Keratinocyte (primary cell): ENCODE data around the gene MFSD11. TPM values are rescaled to one million over a fixed set of nuclear protein-coding genes. Genes with fewer than 3 reads are reported as not detected.

ENCODE experiments used
- DNase-seq: peaks from one replicate; pipeline ENCODE4 v3.0.0-alpha.2; 2011; ENCODE audit warnings: low read depth, missing footprints, low spot score
- FAIRE-seq: peaks from 2 replicates; lab custom pipeline; 2011; peaks lifted over from hg19 to GRCh38; lab: Jason Lieb, UNC
- H2AFZ ChIP-seq: 2 replicates; pipeline ENCODE4 v1.6.0; 2012; ENCODE audit warnings: low read length, control low read depth, inconsistent platforms; ENCODE audit not compliant: control insufficient read depth
- H3K27ac ChIP-seq: 2 replicates; pipeline ENCODE4 v1.5.1; 2011; ENCODE audit warnings: low read length; ENCODE audit not compliant: control insufficient read depth, insufficient read depth
- H3K27me3 ChIP-seq: 3 replicates; pipeline ENCODE4 v1.6.0; 2011; ENCODE audit warnings: low read length; ENCODE audit not compliant: control insufficient read depth, insufficient read depth; ENCODE audit errors: extremely low read depth
- H3K36me3 ChIP-seq, 2 experiments: 2 replicates in 1 of 2; 3 replicates in 1 of 2; pipeline ENCODE4 v1.5.1; 2011; ENCODE audit warnings: low read length in 2 of 2, mild to moderate bottlenecking in 1 of 2; ENCODE audit not compliant: control insufficient read depth in 2 of 2, insufficient read depth in 2 of 2; ENCODE audit errors: extremely low read depth in 1 of 2
- H3K4me1 ChIP-seq: 3 replicates; pipeline ENCODE4 v1.5.1; 2011; ENCODE audit warnings: low read length; ENCODE audit not compliant: control insufficient read depth, insufficient read depth; ENCODE audit errors: extremely low read depth
- H3K4me2 ChIP-seq: 3 replicates; pipeline ENCODE4 v1.6.0; 2011; ENCODE audit warnings: low read depth, low read length; ENCODE audit not compliant: control insufficient read depth, insufficient read depth; ENCODE audit errors: extremely low read depth
- H3K4me3 ChIP-seq, 3 experiments: fragments of 200-600 bp in 1 of 3; sonication (generic) in 1 of 3; 2 replicates in 2 of 3; 3 replicates in 1 of 3; pipeline ENCODE4 v1.5.1; 2011 to 2016; ENCODE audit warnings: low read length in 3 of 3, mild to moderate bottlenecking in 3 of 3, control low read depth in 2 of 3, inconsistent platforms in 1 of 3, low read depth in 1 of 3, mixed read lengths in 1 of 3, mixed run types in 1 of 3, moderate library complexity in 1 of 3; ENCODE audit not compliant: control insufficient read depth in 2 of 3, insufficient read depth in 2 of 3; ENCODE audit errors: extremely low read depth in 1 of 3
- H3K79me2 ChIP-seq: 2 replicates; pipeline ENCODE4 v1.6.0; 2012; ENCODE audit warnings: low read length; ENCODE audit not compliant: control insufficient read depth, insufficient read depth
- H3K9ac ChIP-seq: 3 replicates; pipeline ENCODE4 v1.6.0; 2011; ENCODE audit warnings: low read length; ENCODE audit not compliant: control insufficient read depth, insufficient read depth; ENCODE audit errors: extremely low read depth
- H3K9me1 ChIP-seq: 3 replicates; pipeline ENCODE4 v1.6.0; 2011; ENCODE audit warnings: low read length; ENCODE audit not compliant: control insufficient read depth, insufficient read depth; ENCODE audit errors: extremely low read depth
- H3K9me3 ChIP-seq: 2 replicates; pipeline ENCODE4 v1.5.1; 2012; ENCODE audit warnings: low read depth, low read length; ENCODE audit not compliant: control insufficient read depth
- H4K20me1 ChIP-seq: 3 replicates; pipeline ENCODE4 v1.6.0; 2011; ENCODE audit warnings: low read length; ENCODE audit not compliant: control insufficient read depth, insufficient read depth; ENCODE audit errors: extremely low read depth
- CTCF ChIP-seq, 3 experiments: IDR thresholded peaks in 1 of 3; conservative IDR thresholded peaks in 1 of 3; optimal IDR thresholded peaks in 1 of 3; 2 replicates in 2 of 3; 3 replicates in 1 of 3; pipeline versions ENCODE3 to v1.5.1; 2011; ENCODE audit warnings: low read length in 3 of 3, mild to moderate bottlenecking in 3 of 3, moderate library complexity in 2 of 3, control low read depth in 1 of 3, inconsistent platforms in 1 of 3; ENCODE audit not compliant: insufficient read depth in 2 of 3; ENCODE audit errors: extremely low read depth in 1 of 3
- EZH2 ChIP-seq: IDR thresholded peaks from one replicate; pipeline ENCODE4 v1.6.1; 2012; ENCODE audit warnings: inconsistent platforms, mild to moderate bottlenecking, low read length, moderate library complexity
- dilution Hi-C: fragments of 300-500 bp; cut with MboI; formaldehyde crosslinking; loops from one replicate; pipeline ENCODE4 v1.7.0; 2020; ENCODE audit warnings: low sequenced_read_pairs; ENCODE audit not compliant: extremely low pct_ligation_motif_present
- polyA plus RNA-seq, 5 experiments: library from polyadenylated mRNA; depleted of rRNA in 3 of 5; stranded (reverse) in 3 of 5; stranded (forward) in 1 of 5; unstranded in 1 of 5; fragments of >200 nt; gene quantifications; 1 replicate in 1 of 5; 2 replicates in 3 of 5; 3 replicates in 1 of 5; pipeline versions ENCODE4 v1.2.1 to v1.2.3, GENCODE V29; 2011 to 2012; ENCODE audit warnings: missing spikeins in 2 of 5, low read depth in 1 of 5, low replicate concordance in 1 of 5

MFSD11 gene
- polyA plus RNA-seq, 1 donor (not counting 4 experiments of a cell fraction or from before 2014, with no cell fraction given): 14.6 TPM

GRCh38 chr17:76716146-76716838, 21.6 kb upstream of the MFSD11 start:
- dilution Hi-C loops: no loop called here
- H2AFZ ChIP-seq: no peak overlapping the region
- FAIRE-seq: peak; percentile 39
- no peak overlapping the region for H3K4me3 ChIP-seq
- H3K79me2 ChIP-seq: peaks cover 12% of the 10 kb centered on the region
- no peak for TF ChIP-seq CTCF (optimal IDR thresholded peaks at IDR 0.05 in 1 of 3, IDR thresholded peaks at IDR 0.05 in 1 of 3, conservative IDR thresholded peaks at IDR 0.05 in 1 of 3; ENCODE audit: extremely low read depth in 1 of 3, insufficient read depth in 2 of 3, low read length in 3 of 3)
- TF ChIP-seq EZH2: no peak
- no peaks in the 10 kb centered on the region for H4K20me1 ChIP-seq
- H3K4me2 ChIP-seq: no peak overlapping the region
- H3K27ac ChIP-seq: peak overlapping the region; percentile 38
- H3K9me1 ChIP-seq: no peaks in the 10 kb centered on the region
- DNase-seq: no peak
- no peaks in the 10 kb centered on the region for H3K9me3 ChIP-seq
- peaks cover 5% of the 10 kb centered on the region for H3K4me1 ChIP-seq
- H3K36me3 ChIP-seq: peaks cover 39 to 48% of the 10 kb centered on the region in 2 experiments
- no peaks in the 10 kb centered on the region for H3K27me3 ChIP-seq
- H3K9ac ChIP-seq: peak overlapping the region; percentile 31

DNA sequence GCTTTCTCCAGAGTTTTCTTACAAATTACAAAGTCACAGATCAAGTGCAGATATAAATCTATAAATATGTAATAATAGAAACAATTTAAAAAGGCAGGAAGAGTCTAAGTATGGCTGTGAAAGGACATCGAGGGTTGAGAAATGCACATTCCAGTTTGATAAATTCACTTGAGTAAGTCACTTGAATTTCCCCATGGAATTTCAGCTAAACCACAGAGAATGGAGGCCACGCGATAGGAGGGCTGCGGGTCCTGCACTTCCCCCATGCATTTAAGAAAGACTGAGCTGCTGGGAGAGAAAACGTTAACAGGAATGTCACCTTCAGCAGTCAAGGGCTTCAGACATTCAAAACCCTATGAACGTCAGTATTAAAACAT, 21.1 kb upstream of the MFSD11 start:
- no peak overlapping the region for H3K4me2 ChIP-seq
- H3K79me2 ChIP-seq: peaks cover 13% of the 10 kb centered on the region
- no peaks in the 10 kb centered on the region for H4K20me1 ChIP-seq
- H2AFZ ChIP-seq: no peak overlapping the region
- dilution Hi-C loops: no loop called here
- H3K27ac ChIP-seq: peak overlapping the region; percentile 38
- TF ChIP-seq CTCF (optimal IDR thresholded peaks at IDR 0.05 in 1 of 3, IDR thresholded peaks at IDR 0.05 in 1 of 3, conservative IDR thresholded peaks at IDR 0.05 in 1 of 3; ENCODE audit: extremely low read depth in 1 of 3, insufficient read depth in 2 of 3, low read length in 3 of 3): no peak
- no peak for TF ChIP-seq EZH2
- FAIRE-seq (no peak), DNase-seq (no peak)
- no peaks in the 10 kb centered on the region for H3K9me1 ChIP-seq
- peaks cover 2% of the 10 kb centered on the region for H3K4me1 ChIP-seq
- no peak overlapping the region for H3K9ac ChIP-seq
- no peak overlapping the region for H3K4me3 ChIP-seq
- no peaks in the 10 kb centered on the region for H3K27me3 ChIP-seq
- peaks cover 45 to 52% of the 10 kb centered on the region in 2 experiments for H3K36me3 ChIP-seq
- H3K9me3 ChIP-seq: no peaks in the 10 kb centered on the region
